ENCODE results near the gene NOXO1. TPM values are rescaled to one million over a fixed set of nuclear protein-coding genes. Genes with fewer than 3 reads are reported as not detected.

Gene NOXO1
- total and polyA plus RNA-seq, 4 experiments from 2014 or later = 0.47 to 0.84 (median 0.52) TPM

DNA sequence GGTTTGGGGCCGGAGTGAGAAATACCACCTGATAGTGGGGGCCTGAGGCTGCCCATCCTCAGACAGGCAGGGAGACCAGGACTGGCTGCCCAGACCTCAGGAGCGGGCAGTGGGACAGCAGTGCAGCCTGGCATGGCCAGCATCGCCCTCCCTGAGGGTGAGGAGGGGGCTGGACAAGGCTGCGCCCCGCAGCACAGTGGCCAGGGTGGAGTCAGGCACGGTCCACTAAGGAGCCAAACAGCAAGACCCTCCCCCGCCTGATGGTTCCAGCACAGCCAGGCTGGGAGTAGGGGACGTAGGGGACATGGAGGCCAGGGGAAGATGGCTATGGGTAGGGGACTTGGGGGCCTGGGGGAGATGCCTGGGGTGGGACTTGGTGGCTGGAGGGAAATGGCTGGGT lies 25.0 kb upstream of the NOXO1 start:
- DNase-seq = no peak
- intact Hi-C loops (cut with micrococcal nuclease) = loop anchor here (5.0 kb wide), 1 partner anchor 41 kb away; the partner anchor contains the start of genes NTHL1 and TSC2
- H3K4me3 Mint-ChIP-seq = peak overlapping the region in 1 of 8 donors; percentile 57
- Histone ChIP-seq H3K36me3 (ENCODE audit: insufficient read depth, low read length) (peaks cover 22% of the 10 kb centered on the region), H3K9me3 (ENCODE audit: control insufficient read depth in 1 of 2, low read length in 2 of 2) (no peaks in the 10 kb centered on the region), H3K4me3 (ENCODE audit: low read length in 2 of 2) (no peak overlapping the region), H3K27ac (ENCODE audit: low read depth, low read length) (no peak overlapping the region), H3K27me3 (ENCODE audit: insufficient read depth, low read length) (no peaks in the 10 kb centered on the region), H3K4me1 (ENCODE audit: insufficient read depth, low read length) (peaks cover 51% of the 10 kb centered on the region)
- CTCF ChIA-PET (ENCODE audit: partially characterized antibody) = interaction anchor here (4.9 kb wide), 1 partner anchor 134 kb away, joined by 44 read pairs; no protein-coding TSS in a partner anchor
- POLR2A ChIA-PET (ENCODE audit: partially characterized antibody) = interaction anchor here (3.8 kb wide), 1 partner anchor 13 kb away, joined by 25 read pairs; no protein-coding TSS in a partner anchor
- peaks cover 0 to 13% of the 10 kb centered on the region in 2 donors for H3K36me3 Mint-ChIP-seq
- peak overlapping the region in 3 of 7 donors; percentile 38 to 57 (median 57) for H3K27ac Mint-ChIP-seq
- no peaks in the 10 kb centered on the region for H3K9me3 Mint-ChIP-seq
- H3K27me3 Mint-ChIP-seq = no peaks in the 10 kb centered on the region
- H3K4me1 Mint-ChIP-seq = peaks cover 23 to 53% (median 34%) of the 10 kb centered on the region in 4 donors

- peak overlapping the region in 1 of 7 donors; percentile 57 for H3K27ac Mint-ChIP-seq
- ChIA-PET POLR2A (ENCODE audit: partially characterized antibody) (interaction anchor here (0.6 to 3.8 kb wide), 2 partner anchors 12 to 405 kb away, joined by 3 to 25 read pairs; no protein-coding TSS in a partner anchor), CTCF (ENCODE audit: partially characterized antibody) (interaction anchor here (0.6 to 4.9 kb wide), 3 partner anchors 53 to 142 kb away, joined by 3 to 44 read pairs (median 3); no protein-coding TSS in a partner anchor)
Measured at GRCh38 chr16:2005646-2006045, 24.4 kb upstream of the NOXO1 start.

GRCh38 chr16:2004795-2005517 lies 23.7 kb upstream of the NOXO1 start:
- Histone ChIP-seq H3K36me3 (ENCODE audit: insufficient read depth, low read length) (peaks cover 32% of the 10 kb centered on the region), H3K9me3 (ENCODE audit: control insufficient read depth in 1 of 2, low read length in 2 of 2) (no peaks in the 10 kb centered on the region), H3K27ac (ENCODE audit: low read depth, low read length) (no peak overlapping the region), H3K27me3 (ENCODE audit: insufficient read depth, low read length) (no peaks in the 10 kb centered on the region), H3K4me1 (ENCODE audit: insufficient read depth, low read length) (peaks cover 43% of the 10 kb centered on the region), H3K4me3 (ENCODE audit: low read length in 2 of 2) (no peak overlapping the region)
- H3K4me1 Mint-ChIP-seq = peaks cover 18 to 47% (median 28%) of the 10 kb centered on the region in 4 donors
- H3K9me3 Mint-ChIP-seq = no peaks in the 10 kb centered on the region
- H3K27me3 Mint-ChIP-seq = no peaks in the 10 kb centered on the region
- peak overlapping the region in 1 of 8 donors; percentile 36 for H3K4me3 Mint-ChIP-seq
- intact Hi-C loops (cut with micrococcal nuclease) = loop anchor here (5.0 kb wide), 1 partner anchor 42 kb away; the partner anchor contains the start of genes NTHL1 and TSC2
- no peak overlapping the region for H3K27ac Mint-ChIP-seq
- H3K36me3 Mint-ChIP-seq = peaks cover 5 to 14% of the 10 kb centered on the region in 2 donors
- ChIA-PET CTCF (ENCODE audit: partially characterized antibody) (interaction anchor here (0.6 to 4.9 kb wide), 15 partner anchors 8 to 150 kb away, joined by 3 to 44 read pairs (median 6); partner anchors contain the start of genes GFER and TRAF7), POLR2A (ENCODE audit: partially characterized antibody) (interaction anchor here (0.6 to 3.8 kb wide), 7 partner anchors 11 to 406 kb away, joined by 3 to 25 read pairs (median 5); partner anchors contain the start of genes NTHL1, RPS2, TBL3 and TRAF7)
- DNase-seq = no peak

More at GRCh38 chr16:2005646-2006045, 24.4 kb upstream of the NOXO1 start:
- Mint-ChIP-seq H3K36me3 (peaks cover 5 to 17% of the 10 kb centered on the region in 2 donors), H3K27me3 (no peaks in the 10 kb centered on the region), H3K4me3 (no peak overlapping the region), H3K9me3 (no peaks in the 10 kb centered on the region), H3K4me1 (peaks cover 23 to 53% (median 34%) of the 10 kb centered on the region in 4 donors)
- Histone ChIP-seq H3K27ac (ENCODE audit: low read depth, low read length) (no peak overlapping the region), H3K4me1 (ENCODE audit: insufficient read depth, low read length) (peaks cover 50% of the 10 kb centered on the region), H3K9me3 (ENCODE audit: control insufficient read depth in 1 of 2, low read length in 2 of 2) (no peaks in the 10 kb centered on the region), H3K27me3 (ENCODE audit: insufficient read depth, low read length) (no peaks in the 10 kb centered on the region), H3K36me3 (ENCODE audit: insufficient read depth, low read length) (peaks cover 27% of the 10 kb centered on the region), H3K4me3 (ENCODE audit: low read length in 2 of 2) (no peak overlapping the region)
- DNase-seq = no peak
- intact Hi-C loops (cut with micrococcal nuclease) = loop anchor here (5.0 kb wide), 1 partner anchor 42 kb away; the partner anchor contains the start of genes NTHL1 and TSC2

DNA sequence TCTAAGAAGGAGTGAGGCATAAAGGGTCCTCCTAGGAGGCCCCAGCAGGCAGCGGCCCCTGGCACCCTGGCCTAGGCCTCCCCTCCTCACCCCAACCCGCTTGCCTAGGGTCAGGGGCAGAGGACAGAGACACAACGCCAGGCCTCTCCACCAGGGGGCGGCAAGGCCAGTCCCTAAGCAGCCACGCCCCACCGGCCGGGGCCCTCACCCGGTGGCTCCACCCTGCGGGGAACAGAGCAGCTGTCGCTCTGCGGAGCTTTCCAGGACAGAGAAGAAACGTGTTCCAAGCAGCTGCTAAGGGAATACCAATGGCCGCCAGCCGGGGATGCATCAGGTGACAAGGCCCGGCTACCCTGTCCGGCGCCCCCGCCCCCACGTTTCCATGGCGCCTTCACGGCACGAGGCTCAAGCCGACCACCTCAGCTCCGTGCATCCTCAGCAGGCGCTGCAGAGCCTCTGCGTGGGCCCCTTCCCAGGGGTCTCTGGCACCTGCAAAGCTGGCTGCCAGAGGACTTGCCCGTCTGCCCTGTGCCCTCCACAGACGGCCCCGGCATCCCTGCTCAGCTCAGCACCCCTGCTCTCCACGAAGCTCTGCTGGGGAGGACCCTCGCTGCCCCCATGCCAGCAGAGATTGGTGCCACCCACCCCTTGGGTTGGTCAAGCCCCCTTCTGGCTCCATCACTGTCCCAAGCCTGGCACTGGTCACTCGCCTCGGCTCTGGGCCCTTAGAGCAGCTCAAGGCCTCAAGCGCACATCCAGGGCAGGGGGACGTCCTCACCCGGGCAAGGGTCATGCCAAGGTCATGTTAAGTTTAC lies 22.8 kb upstream of the NOXO1 start:
- Mint-ChIP-seq H3K27ac (no peak overlapping the region), H3K9me3 (no peaks in the 10 kb centered on the region), H3K36me3 (peaks cover 5 to 14% of the 10 kb centered on the region in 2 donors), H3K4me3 (peak overlapping the region in 1 of 8 donors; percentile 17), H3K4me1 (peaks cover 18 to 47% (median 27%) of the 10 kb centered on the region in 4 donors), H3K27me3 (no peaks in the 10 kb centered on the region)
- ChIA-PET CTCF (ENCODE audit: partially characterized antibody) (interaction anchor here (0.6 to 4.9 kb wide), 21 partner anchors 9 to 548 kb away, joined by 3 to 44 read pairs (median 6); partner anchors contain the start of genes GFER, RNF151 and TRAF7), POLR2A (ENCODE audit: partially characterized antibody) (interaction anchor here (0.9 to 3.8 kb wide), 8 partner anchors 10 to 177 kb away, joined by 3 to 25 read pairs (median 4); partner anchors contain the start of genes FAHD1, HAGH, NTHL1 and RPS2)
- no peaks in the 10 kb centered on the region for H3K9me3 ChIP-seq (ENCODE audit: control insufficient read depth in 1 of 2, low read length in 2 of 2)
- peak; percentile 82 to 87 (median 83) for DNase-seq
- intact Hi-C loops (cut with micrococcal nuclease) = no loop called here
- H3K27ac ChIP-seq (ENCODE audit: low read depth, low read length) = no peak overlapping the region
- H3K27me3 ChIP-seq (ENCODE audit: insufficient read depth, low read length) = no peaks in the 10 kb centered on the region
- H3K4me1 ChIP-seq (ENCODE audit: insufficient read depth, low read length) = peaks cover 40% of the 10 kb centered on the region
- H3K36me3 ChIP-seq (ENCODE audit: insufficient read depth, low read length) = peaks cover 34% of the 10 kb centered on the region
- H3K4me3 ChIP-seq (ENCODE audit: low read length in 2 of 2) = no peak overlapping the region

DNA sequence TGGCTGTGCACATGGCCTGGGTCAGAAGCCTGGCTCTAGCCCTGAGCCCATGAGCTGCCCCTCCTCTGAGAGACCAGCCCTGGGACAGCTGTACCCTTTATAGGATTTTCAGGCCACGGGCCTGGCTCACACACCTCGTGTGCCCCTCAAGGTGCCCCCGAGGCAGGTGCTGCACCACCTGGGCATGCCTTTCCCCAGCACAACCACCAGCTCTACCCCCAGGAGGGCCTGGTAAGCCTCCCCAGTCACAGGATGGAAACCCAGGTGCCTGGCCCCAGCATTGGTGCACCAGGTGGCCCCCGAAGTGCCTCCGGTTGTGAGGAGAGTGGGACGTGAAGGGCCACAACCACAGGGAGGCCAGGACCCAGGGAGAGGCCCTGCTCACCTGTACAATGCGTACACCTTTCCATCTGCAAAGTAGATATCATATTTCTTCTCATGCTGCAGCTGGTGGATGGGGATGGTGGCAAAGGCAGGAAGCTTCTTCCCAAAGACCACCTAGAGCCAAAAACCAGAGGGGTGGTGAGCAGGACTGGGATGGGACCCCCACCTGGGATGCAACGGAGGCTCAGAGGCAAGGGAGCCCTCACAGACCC lies 22.1 kb upstream of the NOXO1 start:
- H3K9me3 ChIP-seq (ENCODE audit: control insufficient read depth in 1 of 2, low read length in 2 of 2) = no peaks in the 10 kb centered on the region
- no peaks in the 10 kb centered on the region for H3K27me3 ChIP-seq (ENCODE audit: insufficient read depth, low read length)
- ChIA-PET CTCF (ENCODE audit: partially characterized antibody) (interaction anchor here (0.6 to 4.9 kb wide), 17 partner anchors 9 to 548 kb away, joined by 3 to 44 read pairs (median 7); partner anchors contain the start of genes GFER, RNF151 and TRAF7), POLR2A (ENCODE audit: partially characterized antibody) (interaction anchor here (0.9 to 3.8 kb wide), 6 partner anchors 10 to 176 kb away, joined by 3 to 25 read pairs (median 5); partner anchors contain the start of genes FAHD1, HAGH, RPS2 and TBL3)
- no peak for DNase-seq
- Mint-ChIP-seq H3K9me3 (no peaks in the 10 kb centered on the region), H3K27ac (no peak overlapping the region), H3K36me3 (peaks cover 6 to 13% of the 10 kb centered on the region in 2 donors), H3K4me1 (peaks cover 13 to 41% (median 22%) of the 10 kb centered on the region in 4 donors), H3K27me3 (no peaks in the 10 kb centered on the region), H3K4me3 (no peak overlapping the region)
- peaks cover 33% of the 10 kb centered on the region for H3K4me1 ChIP-seq (ENCODE audit: insufficient read depth, low read length)
- intact Hi-C loops (cut with micrococcal nuclease) = no loop called here
- no peak overlapping the region for H3K27ac ChIP-seq (ENCODE audit: low read depth, low read length)
- H3K4me3 ChIP-seq (ENCODE audit: low read length in 2 of 2) = no peak overlapping the region
- peaks cover 34% of the 10 kb centered on the region for H3K36me3 ChIP-seq (ENCODE audit: insufficient read depth, low read length)

All from CD4-positive, alpha-beta memory T cell (primary cell).